HK-2 (cell line): Measurements from ENCODE around the gene CACNA1I.
"Not testable (repeated sequence)": the region's sequence is repeated elsewhere in the genome, so short reads cannot be mapped to it uniquely, and the experiment has no call there.

ENCODE experiments used
- DNase-seq: peaks from one replicate; pipeline ENCODE4 v3.0.0-alpha.2; 2018; ENCODE audit not compliant: unreplicated experiment

CACNA1I gene

GRCh38 chr22:39718921-39719475, 148.4 kb downstream of the CACNA1I start:
- DNase-seq = no peak

DNA sequence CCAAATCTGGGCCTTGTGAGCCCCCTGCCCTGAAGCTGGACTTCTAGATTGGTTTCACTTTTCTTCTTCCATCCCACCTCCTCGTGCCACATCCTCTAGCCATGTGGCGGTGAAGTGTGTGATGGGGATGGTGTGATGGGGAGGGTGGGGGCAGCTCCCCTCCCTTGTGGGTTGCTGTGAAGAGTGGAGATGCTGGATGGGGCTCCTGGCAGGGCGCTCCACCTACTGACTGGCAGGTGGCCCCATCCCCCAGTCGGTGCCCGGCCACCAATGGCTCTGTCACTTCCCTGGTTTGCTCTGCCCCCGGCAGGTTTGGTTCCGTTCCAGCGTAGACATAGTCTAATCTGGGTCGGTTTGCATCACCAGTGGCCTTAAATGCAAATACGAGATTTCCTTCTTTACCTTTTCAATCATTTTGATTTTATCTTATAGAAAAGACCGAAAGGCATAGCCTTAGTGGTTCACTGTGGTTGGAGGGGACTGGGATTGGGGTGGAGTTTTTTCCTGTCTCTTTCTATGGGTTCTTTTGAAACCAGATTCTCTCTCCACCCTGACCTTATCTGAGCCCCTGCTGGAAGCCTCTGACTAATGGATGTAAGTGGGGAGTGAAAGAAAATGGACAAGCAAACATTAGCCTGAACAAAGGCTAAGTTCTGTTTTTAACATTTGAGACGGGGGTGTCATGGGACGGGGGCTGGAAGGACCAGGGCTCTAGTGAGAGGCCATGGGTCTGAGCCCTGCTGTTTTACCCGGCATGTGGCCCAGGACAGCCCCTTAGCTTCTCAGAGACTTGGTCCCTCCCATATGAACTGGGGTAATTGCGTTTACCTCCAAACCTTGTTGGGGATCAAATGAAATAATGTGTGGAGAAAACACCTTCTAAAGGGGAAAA, 149.3 kb downstream of the CACNA1I start:
- DNase-seq = no peak

GRCh38 chr22:39721206-39722031, 150.9 kb downstream of the CACNA1I start:
- DNase-seq = no peak

DNA sequence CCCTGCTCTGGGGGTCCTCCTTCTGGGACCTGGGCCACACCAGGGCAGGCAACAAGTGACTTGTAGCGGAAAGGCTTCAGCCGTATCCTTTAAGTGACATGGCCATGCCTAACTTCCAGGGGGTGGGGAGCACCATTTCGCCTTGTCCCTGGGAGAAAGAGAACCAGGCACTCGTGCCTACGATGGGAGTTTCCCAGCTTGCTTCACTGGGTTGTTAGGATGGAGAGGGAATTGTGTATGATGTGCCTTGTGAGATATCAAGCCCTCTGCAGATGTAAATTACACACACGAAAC, 151.4 kb downstream of the CACNA1I start:
- DNase-seq = no peak

GRCh38 chr22:39722501-39722900, 151.9 kb downstream of the CACNA1I start:
- DNase-seq = no peak

GRCh38 chr22:39723463-39723862, 152.9 kb downstream of the CACNA1I start:
- DNase-seq = no peak

DNA sequence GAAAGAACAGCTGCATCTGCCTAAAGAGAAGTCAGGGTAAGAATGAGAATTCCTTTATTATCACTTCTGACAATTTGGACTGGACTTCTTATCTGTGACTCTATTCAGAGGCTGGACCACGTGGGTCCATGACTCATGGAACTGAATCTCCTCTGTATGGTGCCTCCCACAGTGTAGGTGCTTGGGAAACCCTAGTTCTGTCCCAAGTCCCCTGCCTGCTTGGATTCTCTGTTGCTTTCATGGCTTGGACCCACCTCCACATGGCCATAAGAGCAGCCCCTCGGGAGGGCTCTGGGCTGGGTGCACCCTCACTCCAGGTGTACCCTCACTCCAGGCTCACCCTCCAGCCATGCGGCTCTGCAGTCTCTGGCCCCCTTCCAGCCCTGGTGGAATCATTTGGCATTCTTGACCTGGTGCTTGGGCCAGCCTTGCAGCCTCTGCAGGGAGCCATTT, 153.4 kb downstream of the CACNA1I start:
- no peak for DNase-seq

DNA sequence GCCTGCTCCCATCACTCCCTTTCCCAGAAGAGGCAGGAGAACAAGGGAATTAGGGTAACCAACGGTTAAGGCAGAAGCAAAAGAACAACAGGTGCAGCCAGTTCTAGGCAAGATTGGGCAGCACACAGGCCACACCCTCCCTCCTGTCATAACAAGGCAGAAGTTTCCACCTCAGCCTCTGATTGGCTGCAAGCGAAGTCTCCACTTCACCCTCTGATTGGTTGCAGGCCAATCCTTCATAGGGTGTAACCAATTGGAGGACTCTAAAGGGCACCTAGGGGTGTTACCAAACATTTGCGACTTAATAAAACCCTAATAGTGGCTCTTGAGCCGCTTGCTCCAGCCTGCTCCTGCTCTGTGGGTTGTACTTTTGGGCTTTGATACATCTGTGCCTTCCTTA, 153.8 kb downstream of the CACNA1I start:
- DNase-seq = no peak

DNA sequence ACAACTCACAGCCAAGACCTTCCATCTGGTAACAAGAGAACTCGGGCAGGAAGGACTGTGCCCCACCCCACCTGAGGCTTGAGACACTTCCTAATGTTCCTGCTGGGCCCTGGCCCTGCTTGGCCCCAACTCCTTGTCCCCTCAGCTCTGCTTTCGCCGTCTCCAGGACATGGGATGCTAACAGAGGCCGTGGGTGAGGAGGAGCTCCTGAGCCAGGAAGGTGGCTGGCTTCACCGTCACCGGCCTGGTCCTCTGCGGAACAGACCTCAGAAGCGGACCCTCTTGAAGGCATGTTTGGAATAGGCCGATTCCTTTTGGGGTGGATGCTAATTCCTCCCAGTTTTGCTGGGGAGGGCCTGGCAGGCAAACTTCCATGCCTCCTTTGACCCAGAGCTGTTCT, 154.3 kb downstream of the CACNA1I start:
- DNase-seq = no peak

- DNase-seq = no peak
Measured at GRCh38 chr22:39725351-39726035, 154.9 kb downstream of the CACNA1I start.

DNA sequence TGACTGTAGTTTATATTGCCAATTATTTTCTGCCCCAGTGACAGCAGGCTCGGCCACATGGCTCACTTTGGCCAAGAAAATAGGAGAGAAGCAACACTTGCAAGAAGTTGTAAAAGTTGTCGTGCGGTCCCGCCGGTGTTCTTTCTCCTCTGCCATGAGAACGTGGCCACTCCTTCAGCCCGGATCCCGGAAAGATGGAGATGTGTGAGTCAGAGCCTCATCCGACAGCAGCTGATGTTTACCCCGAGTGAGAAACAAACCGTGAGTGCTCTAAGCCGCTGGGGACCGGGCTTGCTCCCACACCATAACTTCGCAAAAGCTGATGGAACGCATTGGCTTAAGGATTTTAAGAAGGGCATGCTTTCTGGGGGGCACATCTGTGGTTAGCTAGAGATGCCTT, 157.0 kb downstream of the CACNA1I start:
- DNase-seq = no peak

DNA sequence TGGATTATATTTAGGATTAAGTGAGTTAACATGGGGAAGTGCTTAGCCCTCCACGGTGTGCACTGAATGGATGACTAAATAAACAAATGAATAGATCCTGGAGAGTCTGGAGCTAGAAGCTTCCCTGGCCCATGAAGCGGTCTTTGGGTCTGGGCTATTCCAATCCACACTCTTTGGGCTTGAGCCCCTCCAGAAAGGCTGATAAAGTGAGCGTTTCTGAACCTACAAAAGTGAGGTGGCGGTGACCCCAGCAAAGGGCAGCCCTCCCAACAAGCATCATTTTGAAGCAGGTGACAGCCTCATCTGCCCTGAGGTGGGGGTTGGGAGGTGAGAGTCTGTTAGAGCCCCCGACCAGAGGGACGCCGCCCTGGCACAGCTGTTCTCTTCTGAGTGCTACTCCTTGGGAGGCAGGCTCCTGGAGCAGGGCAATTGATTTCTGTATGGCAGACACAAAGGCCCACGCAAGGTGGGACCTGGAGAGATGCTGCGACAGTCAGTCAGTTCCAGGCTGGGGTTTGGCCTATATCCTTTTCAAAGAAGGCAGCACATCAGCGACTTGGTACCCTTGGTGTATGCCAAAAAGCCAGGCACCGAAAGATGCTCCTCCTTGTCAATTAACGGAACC, 157.8 kb downstream of the CACNA1I start:
- no peak for DNase-seq

- DNase-seq = no peak
Measured at GRCh38 chr22:39729141-39729934, 158.8 kb downstream of the CACNA1I start.

DNA sequence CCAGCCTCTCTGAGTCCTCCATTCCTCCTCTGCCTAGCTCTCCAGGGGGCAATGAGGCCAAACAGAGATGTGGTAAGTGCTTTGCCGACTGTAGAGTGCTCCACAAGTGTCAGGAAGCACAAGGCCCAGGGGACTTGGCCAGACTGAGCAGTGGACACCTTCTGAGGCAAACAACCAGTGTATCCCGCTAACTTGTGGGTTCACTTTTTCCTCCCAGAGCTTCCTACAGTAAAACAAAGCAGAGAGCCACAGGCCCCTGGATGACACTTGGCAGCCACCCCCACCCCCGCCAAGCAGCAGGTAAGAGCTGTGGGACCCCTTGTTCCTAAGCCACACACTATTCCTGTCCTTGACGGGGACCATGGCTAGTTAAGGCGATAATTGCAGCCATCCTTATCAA, 160.9 kb downstream of the CACNA1I start:
- no peak for DNase-seq

- no peak for DNase-seq
Measured at GRCh38 chr22:39731881-39732555, 161.5 kb downstream of the CACNA1I start.

GRCh38 chr22:39732625-39733024, 162.1 kb downstream of the CACNA1I start:
- DNase-seq = no peak

- no peak for DNase-seq
Measured at GRCh38 chr22:39733191-39733590, 162.6 kb downstream of the CACNA1I start.

GRCh38 chr22:39734046-39734445, 163.5 kb downstream of the CACNA1I start:
- not testable (repeated sequence) for DNase-seq

GRCh38 chr22:39734866-39735265, 164.3 kb downstream of the CACNA1I start:
- no peak for DNase-seq

- no peak for DNase-seq
Measured at GRCh38 chr22:39735776-39736175, 165.2 kb downstream of the CACNA1I start.
